Adrenal gland (tissue), 12 donors: ENCODE measurements around the gene SPACA5. TPM values are rescaled to one million over a fixed set of nuclear protein-coding genes. Genes with fewer than 3 reads are reported as not detected.

Source experiments
- DNase-seq, 7 donors: peaks; one replicate each; pipeline ENCODE4 v3.0.0-alpha.2; 2019 to 2020
- H3K27ac ChIP-seq, 5 donors: fragments of 200-600 bp; sonication (generic) in 4 of 5; 1 replicate in 3 of 5; 2 replicates in 2 of 5; pipeline versions ENCODE4 v1.5.1 to v1.8.0; 2016 to 2020; ENCODE audit warnings: mild to moderate bottlenecking in 1 of 5
- H3K27me3 ChIP-seq: fragments of 200-600 bp; 2 replicates; pipeline ENCODE4 v1.8.0; 2021
- H3K36me3 ChIP-seq, 2 donors: fragments of 200-600 bp; replicated peaks in 1 of 2; 1 replicate in 1 of 2; 2 replicates in 1 of 2; pipeline versions ENCODE4 v1.5.1 to v1.8.0; 2018 to 2022
- H3K4me1 ChIP-seq, 2 donors: fragments of 200-600 bp; replicated peaks in 1 of 2; 1 replicate in 1 of 2; 2 replicates in 1 of 2; pipeline versions ENCODE4 v1.5.1 to v1.8.0; 2018 to 2021
- H3K4me3 ChIP-seq, 4 donors: fragments of 200-600 bp; sonication (generic) in 3 of 4; one replicate each; pipeline ENCODE4 v1.5.1; 2016 to 2018
- H3K9me3 ChIP-seq, 3 donors: fragments of 200-600 bp; sonication (generic) in 1 of 3; replicated peaks in 1 of 3; 1 replicate in 2 of 3; 2 replicates in 1 of 3; pipeline versions ENCODE4 v1.5.1 to v1.8.0; 2016 to 2021
- CTCF ChIP-seq, 6 experiments: fragments of 450-650 bp in 4 of 6; fragments of 200-600 bp in 2 of 6; sonication (generic) in 1 of 6; IDR thresholded peaks; 1 replicate in 5 of 6; 2 replicates in 1 of 6; pipeline versions ENCODE4 v1.5.1 to v1.8.0; 2016 to 2021; ENCODE audit warnings: antibody characterized with exemption in 6 of 6, mild to moderate bottlenecking in 2 of 6, moderate library complexity in 1 of 6
- POLR2A ChIP-seq, 2 donors: fragments of 450-650 bp; IDR thresholded peaks; one replicate each; pipeline ENCODE4 v1.6.1; 2017; ENCODE audit warnings: antibody characterized with exemption in 2 of 2, mild to moderate bottlenecking in 2 of 2, moderate library complexity in 1 of 2
- WGBS, 4 donors: extraction: QIAGEN DNeasy Blood & Tissue Kit in 2 of 4; methylation state at CpG; one replicate each; pipeline versions ENCODE4 v1.1.5 to v1.1.7; 2013 to 2017; 5-methylcytosine and 5-hydroxymethylcytosine counted together
- intact Hi-C, 2 donors: fragments of 100-400 bp; cut with DNase I; formaldehyde crosslinking; loops; one replicate each; pipeline versions ENCODE4 v1.14.1 to v1.15.0; 2022 to 2023
- polyA plus RNA-seq, 3 donors: library from polyadenylated mRNA; stranded (reverse); fragments of 200-250 nt in 2 of 3; fragments of 350-450 nt in 1 of 3; fragmentation: Illumina TruSeq in 1 of 3; extraction: RNeasy Lipid Tissue Mini Kit (QIAGEN cat#74804) in 1 of 3; gene quantifications; one replicate each; pipeline ENCODE4 v1.2.3, GENCODE V29; 2013 to 2014
- total RNA-seq, 9 donors: library from RNA; depleted of rRNA in 4 of 9; stranded (reverse); fragments of >200 nt in 4 of 9; fragments of 120-200 nt in 1 of 9; fragmentation: NEBNext Ultra II Directional in 1 of 9; extraction: Animal tissue kit (Norgen Biotek cat#: 25700) in 1 of 9; gene quantifications; one replicate each; pipeline versions ENCODE4 v1.1.0 to v1.2.4, GENCODE V29; 2013 to 2023
- donor health status: healthy with polysubstance abuse.
- donor health status: Bipolar disorder and iron deficiency.
- donor health status: DM: yes; HTN: yes; CAD: no.
- donor health status: DM: no; HTN: no; CAD: no.
- donor health status: DM: no; HTN: no; CAD: no.
- donor health status: DM: yes; HTN: yes; CAD: no.

Gene SPACA5
- total and polyA plus RNA-seq, 12 donors: not detected

- intact Hi-C loops: no loop called here
- 41 to 53% (median 49%) methylated on average over 7 to 8 of the region's 8 CpGs for WGBS, 4 donors
These were observed 38.9 kb downstream of the SPACA5 start for GRCh38 chrX:48045410-48046311.

GRCh38 chrX:48046846-48047245, 40.1 kb downstream of the SPACA5 start:
- Histone ChIP-seq H3K36me3 (no peaks in the 10 kb centered on the region), H3K27ac (peak overlapping the region in 1 of 5 donors; percentile 67), H3K9me3 (no peaks in the 10 kb centered on the region), H3K27me3 (peaks cover 7% of the 10 kb centered on the region), H3K4me1 (no peaks in the 10 kb centered on the region), H3K4me3 (no peak overlapping the region)
- no peak for DNase-seq
- TF ChIP-seq POLR2A (IDR thresholded peaks at IDR 0.05) (no peak), CTCF (IDR thresholded peaks at IDR 0.05) (no peak)
- intact Hi-C loops: no loop called here
- 78 to 100% (median 88%) methylated on average over 4 to 5 of the region's 5 CpGs for WGBS, 4 donors

More at GRCh38 chrX:48045410-48046311, 38.9 kb downstream of the SPACA5 start:
- Histone ChIP-seq H3K4me3 (no peak overlapping the region), H3K9me3 (no peaks in the 10 kb centered on the region), H3K4me1 (no peaks in the 10 kb centered on the region), H3K27ac (peak overlapping the region in 2 of 5 donors; percentile 53 to 67), H3K36me3 (no peaks in the 10 kb centered on the region), H3K27me3 (peaks cover 7% of the 10 kb centered on the region)
- no peak for TF ChIP-seq CTCF (IDR thresholded peaks at IDR 0.05)
- peak; percentile 23 to 70 (median 45) for DNase-seq

- intact Hi-C loops: no loop called here
- TF ChIP-seq CTCF (IDR thresholded peaks at IDR 0.05): no peak
- no peak for TF ChIP-seq POLR2A (IDR thresholded peaks at IDR 0.05)
- H3K4me1 ChIP-seq: no peaks in the 10 kb centered on the region
- H3K36me3 ChIP-seq: peaks cover 0 to 6% of the 10 kb centered on the region in 2 donors
- H3K9me3 ChIP-seq: peaks cover 0 to 14% (median 0%) of the 10 kb centered on the region in 3 donors
- 79 to 96% (median 81%) methylated on average over 2 of the region's 2 CpGs; no CpG with 5 or more reads in 1 of the 4 donors for WGBS, 4 donors
- H3K27me3 ChIP-seq: no peaks in the 10 kb centered on the region
- H3K27ac ChIP-seq: no peak overlapping the region
- DNase-seq: no peak
- no peak overlapping the region for H3K4me3 ChIP-seq
These were observed 52.0 kb downstream of the SPACA5 start for GRCh38 chrX:48058621-48059295.

GRCh38 chrX:48059296-48059639, 52.5 kb downstream of the SPACA5 start:
- TF ChIP-seq POLR2A (IDR thresholded peaks at IDR 0.05) (no peak), CTCF (IDR thresholded peaks at IDR 0.05) (no peak)
- Histone ChIP-seq H3K9me3 (peaks cover 0 to 14% (median 0%) of the 10 kb centered on the region in 3 donors), H3K4me3 (no peak overlapping the region), H3K27ac (no peak overlapping the region), H3K36me3 (peaks cover 0 to 6% of the 10 kb centered on the region in 2 donors), H3K4me1 (no peaks in the 10 kb centered on the region), H3K27me3 (no peaks in the 10 kb centered on the region)
- intact Hi-C loops: no loop called here
- DNase-seq: no peak
- WGBS, 4 donors: 89 to 100% (median 96%) methylated on average over 1 of the region's 1 CpG
